Vagina (tissue), 2 donors: ENCODE results near the gene BMP2K. TPM values are rescaled to one million over a fixed set of nuclear protein-coding genes. Genes with fewer than 3 reads are reported as not detected.

Experiments
- DNase-seq, 2 donors: peaks; one replicate each; pipeline ENCODE4 v3.0.0-alpha.2; 2017; ENCODE audit errors: extremely low spot score in 2 of 2
- H3K27ac ChIP-seq: fragments of 200-600 bp; sonication (generic); one replicate; pipeline ENCODE4 v1.5.1; 2019
- H3K27me3 ChIP-seq: fragments of 200-600 bp; sonication (generic); one replicate; pipeline ENCODE4 v1.5.1; 2019
- H3K36me3 ChIP-seq, 2 donors: fragments of 200-600 bp; sonication (generic); one replicate each; pipeline ENCODE4 v1.5.1; 2017 to 2019
- H3K4me1 ChIP-seq: fragments of 200-600 bp; sonication (generic); one replicate; pipeline ENCODE4 v1.5.1; 2019
- H3K4me3 ChIP-seq, 2 donors: fragments of 200-600 bp; sonication (generic); 1 replicate in 1 of 2; 2 replicates in 1 of 2; pipeline ENCODE4 v1.5.1; 2016 to 2019
- H3K9me3 ChIP-seq: fragments of 200-600 bp; sonication (generic); one replicate; pipeline ENCODE4 v1.5.1; 2019
- POLR2A ChIP-seq, 2 donors: fragments of 450-650 bp; IDR thresholded peaks; one replicate each; pipeline ENCODE4 v1.6.1; 2017; ENCODE audit warnings: antibody characterized with exemption in 2 of 2, mild to moderate bottlenecking in 2 of 2, moderate library complexity in 2 of 2
- POLR2AphosphoS5 ChIP-seq, 2 donors: sonication (generic); formaldehyde crosslinking; IDR thresholded peaks; one replicate each; pipeline ENCODE4 v1.9.0; 2017; ENCODE audit warnings: antibody characterized with exemption in 2 of 2, mild to moderate bottlenecking in 2 of 2, low read depth in 1 of 2; ENCODE audit not compliant: insufficient read depth in 1 of 2
- intact Hi-C: fragments of 100-400 bp; cut with DNase I; formaldehyde crosslinking; loops from one replicate; pipeline ENCODE4 v1.15.1; 2023
- total RNA-seq: library from RNA; depleted of rRNA; stranded (reverse); fragments of >200 nt; gene quantifications from one replicate; pipeline ENCODE4 v1.2.3, GENCODE V29; 2016
- TF ChIP-seq, protein P1 (sequence below), 3 experiments: fragments of 450-650 bp in 2 of 3; fragments of 200-600 bp in 1 of 3; sonication (generic) in 1 of 3; IDR thresholded peaks; one replicate each; pipeline ENCODE4 v1.5.1; 2017 to 2019; ENCODE audit warnings: antibody characterized with exemption in 3 of 3, mild to moderate bottlenecking in 2 of 3, moderate library complexity in 2 of 3

Gene BMP2K
- total RNA-seq, 1 donor from 2014 or later, result 34.9 TPM

GRCh38 chr4:78944381-78944780 lies 168.2 kb downstream of the BMP2K start:
- intact Hi-C loops, result no loop called here
- Histone ChIP-seq H3K27me3 (no peaks in the 10 kb centered on the region), H3K4me1 (peaks cover 7% of the 10 kb centered on the region), H3K27ac (no peak overlapping the region), H3K9me3 (no peaks in the 10 kb centered on the region), H3K4me3 (no peak overlapping the region), H3K36me3 (no peaks in the 10 kb centered on the region)
- DNase-seq, result no peak
- TF ChIP-seq, protein P1, sequence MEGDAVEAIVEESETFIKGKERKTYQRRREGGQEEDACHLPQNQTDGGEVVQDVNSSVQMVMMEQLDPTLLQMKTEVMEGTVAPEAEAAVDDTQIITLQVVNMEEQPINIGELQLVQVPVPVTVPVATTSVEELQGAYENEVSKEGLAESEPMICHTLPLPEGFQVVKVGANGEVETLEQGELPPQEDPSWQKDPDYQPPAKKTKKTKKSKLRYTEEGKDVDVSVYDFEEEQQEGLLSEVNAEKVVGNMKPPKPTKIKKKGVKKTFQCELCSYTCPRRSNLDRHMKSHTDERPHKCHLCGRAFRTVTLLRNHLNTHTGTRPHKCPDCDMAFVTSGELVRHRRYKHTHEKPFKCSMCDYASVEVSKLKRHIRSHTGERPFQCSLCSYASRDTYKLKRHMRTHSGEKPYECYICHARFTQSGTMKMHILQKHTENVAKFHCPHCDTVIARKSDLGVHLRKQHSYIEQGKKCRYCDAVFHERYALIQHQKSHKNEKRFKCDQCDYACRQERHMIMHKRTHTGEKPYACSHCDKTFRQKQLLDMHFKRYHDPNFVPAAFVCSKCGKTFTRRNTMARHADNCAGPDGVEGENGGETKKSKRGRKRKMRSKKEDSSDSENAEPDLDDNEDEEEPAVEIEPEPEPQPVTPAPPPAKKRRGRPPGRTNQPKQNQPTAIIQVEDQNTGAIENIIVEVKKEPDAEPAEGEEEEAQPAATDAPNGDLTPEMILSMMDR (IDR thresholded peaks at IDR 0.05), result no peak
- TF ChIP-seq POLR2AphosphoS5 (IDR thresholded peaks at IDR 0.05; ENCODE audit: insufficient read depth in 1 of 2, low read depth in 1 of 2), result no peak
- no peak for TF ChIP-seq POLR2A (IDR thresholded peaks at IDR 0.05)

GRCh38 chr4:78945651-78946179 lies 169.6 kb downstream of the BMP2K start:
- intact Hi-C loops, result no loop called here
- no peak overlapping the region for H3K27ac ChIP-seq
- TF ChIP-seq POLR2A (IDR thresholded peaks at IDR 0.05), result no peak
- TF ChIP-seq, protein P1 (IDR thresholded peaks at IDR 0.05), result no peak
- no peak for TF ChIP-seq POLR2AphosphoS5 (IDR thresholded peaks at IDR 0.05; ENCODE audit: insufficient read depth in 1 of 2, low read depth in 1 of 2)

DNA sequence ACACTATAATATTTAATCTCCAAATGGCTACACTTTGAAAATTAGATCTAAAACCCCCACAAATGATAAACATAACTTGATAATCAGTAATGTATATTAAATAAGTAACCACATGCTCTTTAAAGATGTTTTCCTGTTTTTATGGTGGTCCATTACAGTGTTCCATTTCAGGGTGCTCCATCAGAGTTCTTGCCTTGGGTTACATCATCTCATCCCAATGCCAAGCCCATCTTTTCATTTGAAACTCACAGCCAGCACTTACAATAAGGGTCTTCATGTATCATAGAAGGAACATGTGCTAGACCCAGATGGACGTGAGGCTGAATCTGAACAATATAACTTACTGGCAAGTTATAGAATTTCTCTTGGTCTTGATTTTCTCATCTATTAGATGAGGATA lies 173.6 kb downstream of the BMP2K start:
- DNase-seq, result no peak
- Histone ChIP-seq H3K27me3 (no peaks in the 10 kb centered on the region), H3K9me3 (no peaks in the 10 kb centered on the region), H3K4me3 (no peak overlapping the region), H3K4me1 (no peaks in the 10 kb centered on the region), H3K27ac (no peak overlapping the region), H3K36me3 (no peaks in the 10 kb centered on the region)
- intact Hi-C loops, result loop anchor here (10.0 kb wide), 1 partner anchor 1255 kb away; no protein-coding TSS in a partner anchor
- TF ChIP-seq, protein P1 (IDR thresholded peaks at IDR 0.05), result no peak
- TF ChIP-seq POLR2A (IDR thresholded peaks at IDR 0.05) (no peak), POLR2AphosphoS5 (IDR thresholded peaks at IDR 0.05; ENCODE audit: insufficient read depth in 1 of 2, low read depth in 1 of 2) (no peak)

More at GRCh38 chr4:78945651-78946179, 169.6 kb downstream of the BMP2K start:
- H3K4me1 ChIP-seq, result no peaks in the 10 kb centered on the region
- DNase-seq, result no peak
- H3K27me3 ChIP-seq, result no peaks in the 10 kb centered on the region
- no peaks in the 10 kb centered on the region for H3K9me3 ChIP-seq
- no peaks in the 10 kb centered on the region for H3K36me3 ChIP-seq
- no peak overlapping the region for H3K4me3 ChIP-seq

GRCh38 chr4:78951862-78952472 lies 175.8 kb downstream of the BMP2K start:
- intact Hi-C loops, result loop anchor here (10.0 kb wide), 1 partner anchor 1253 kb away; no protein-coding TSS in a partner anchor
- no peaks in the 10 kb centered on the region for H3K36me3 ChIP-seq
- no peak overlapping the region for H3K27ac ChIP-seq
- no peaks in the 10 kb centered on the region for H3K4me1 ChIP-seq
- H3K27me3 ChIP-seq, result no peaks in the 10 kb centered on the region
- TF ChIP-seq POLR2AphosphoS5 (IDR thresholded peaks at IDR 0.05; ENCODE audit: insufficient read depth in 1 of 2, low read depth in 1 of 2) (peak in 1 of 2 donors; percentile 28), POLR2A (IDR thresholded peaks at IDR 0.05) (no peak)
- TF ChIP-seq, protein P1 (IDR thresholded peaks at IDR 0.05), result peak; percentile 51 to 74 (median 65)
- no peaks in the 10 kb centered on the region for H3K9me3 ChIP-seq
- no peak overlapping the region for H3K4me3 ChIP-seq
- no peak for DNase-seq

GRCh38 chr4:78953231-78953630 lies 177.1 kb downstream of the BMP2K start:
- no peaks in the 10 kb centered on the region for H3K9me3 ChIP-seq
- no peak overlapping the region for H3K4me3 ChIP-seq
- H3K27ac ChIP-seq, result no peak overlapping the region
- no peak for DNase-seq
- no peaks in the 10 kb centered on the region for H3K27me3 ChIP-seq
- no peaks in the 10 kb centered on the region for H3K4me1 ChIP-seq
- TF ChIP-seq, protein P1 (IDR thresholded peaks at IDR 0.05), result no peak
- TF ChIP-seq POLR2AphosphoS5 (IDR thresholded peaks at IDR 0.05; ENCODE audit: insufficient read depth in 1 of 2, low read depth in 1 of 2) (no peak), POLR2A (IDR thresholded peaks at IDR 0.05) (no peak)
- H3K36me3 ChIP-seq, result no peaks in the 10 kb centered on the region
- intact Hi-C loops, result loop anchor here (10.0 kb wide), 1 partner anchor 1252 kb away; no protein-coding TSS in a partner anchor
